ENCODE results near the gene SOX12. TPM values are rescaled to one million over a fixed set of nuclear protein-coding genes. Genes with fewer than 3 reads are reported as not detected.

Gene SOX12
- total and polyA plus RNA-seq, 2 donors (not counting 1 experiment from before 2014, with no cell fraction given): 5.3 to 13.6 TPM

DNA sequence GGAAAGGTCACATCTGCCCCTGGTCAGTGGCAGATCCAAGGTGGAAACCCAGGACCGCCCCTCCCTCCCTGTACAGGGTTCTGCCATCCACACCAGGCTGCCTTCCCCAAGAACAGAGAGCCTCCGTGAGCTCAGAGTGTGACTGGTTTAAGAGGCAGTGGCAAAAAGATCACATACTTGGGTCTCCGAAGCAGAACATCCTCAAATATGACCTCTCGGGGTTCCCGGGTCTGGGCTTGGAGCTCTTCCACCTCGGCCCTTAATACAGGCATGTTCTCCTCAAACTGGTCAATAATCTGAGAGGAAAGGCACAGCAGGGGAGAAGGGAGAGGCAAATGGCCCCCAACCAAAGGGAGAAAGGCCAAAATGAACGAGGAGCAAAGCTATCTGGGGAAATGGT lies 49.6 kb upstream of the SOX12 start:
- Histone ChIP-seq H3K4me3 (ENCODE audit: control extremely low read depth in 1 of 5, extremely low read depth in 1 of 5, insufficient read depth in 1 of 5, low read depth in 2 of 5, low read length in 4 of 5) (no peak overlapping the region), H3K27me3 (replicated peaks in 1 of 4; ENCODE audit: control extremely low read depth in 1 of 4, control insufficient read depth in 3 of 4, insufficient read depth in 4 of 4, low read length in 3 of 4) (no peaks in the 10 kb centered on the region), H3K4me2 (replicated peaks; ENCODE audit: low read depth, low read length, poor library complexity, severe bottlenecking) (no peak overlapping the region), H2AFZ (ENCODE audit: insufficient read depth, low read depth, low read length, poor library complexity, severe bottlenecking) (no peak overlapping the region), H3K9me3 (ENCODE audit: control extremely low read depth in 1 of 3, control insufficient read depth in 2 of 3, insufficient read depth in 1 of 3, low read length in 2 of 3) (no peaks in the 10 kb centered on the region), H3K4me1 (ENCODE audit: control insufficient read depth in 2 of 2, insufficient read depth in 2 of 2, low read length in 2 of 2) (no peaks in the 10 kb centered on the region), H3K27ac (ENCODE audit: low read length in 2 of 2) (no peak overlapping the region), H4K20me1 (ENCODE audit: control insufficient read depth, insufficient read depth, low read length, poor library complexity, severe bottlenecking) (no peaks in the 10 kb centered on the region), H3K9ac (ENCODE audit: low read length) (no peak overlapping the region), H3K36me3 (replicated peaks in 1 of 2; ENCODE audit: control extremely low read depth in 1 of 2, control insufficient read depth in 1 of 2, extremely low read depth in 1 of 2, insufficient read depth in 2 of 2, low read length in 1 of 2) (peaks cover 0 to 13% of the 10 kb centered on the region in 2 experiments), H3K79me2 (ENCODE audit: control insufficient read depth, insufficient read depth, low read length) (no peaks in the 10 kb centered on the region)
- Mint-ChIP-seq H3K4me3 (no peak overlapping the region), H3K27ac (no peak overlapping the region), H3K4me1 (peaks cover 2% of the 10 kb centered on the region), H3K9me3 (ENCODE audit: insufficient read depth) (no peaks in the 10 kb centered on the region), H3K27me3 (no peaks in the 10 kb centered on the region)
- 95% methylated on average over 5 of the region's 7 CpGs for WGBS (ENCODE audit: insufficient coverage)
- no peak for ATAC-seq (ENCODE audit: low read depth)
- no peak for DNase-seq
- ChIA-PET POLR2A (interaction anchor here (0.6 kb wide), 1 partner anchor 174 kb away, joined by 3 read pairs; no protein-coding TSS in a partner anchor), CTCF (no interaction called here)
- TF ChIP-seq EZH2 (IDR thresholded peaks at IDR 0.05; ENCODE audit: borderline replicate concordance, insufficient read depth, low read depth, low read length, poor library complexity, severe bottlenecking) (no peak), CTCF (IDR thresholded peaks at IDR 0.05) (no peak)
- intact Hi-C loops (cut with micrococcal nuclease): no loop called here

- CTCF ChIA-PET: no interaction called here
- H3K27ac Mint-ChIP-seq: no peak overlapping the region
These were observed 48.5 kb upstream of the SOX12 start for GRCh38 chr20:276620-277495.

More at GRCh38 chr20:276620-277495, 48.5 kb upstream of the SOX12 start:
- Mint-ChIP-seq H3K4me1 (peaks cover 4% of the 10 kb centered on the region), H3K4me3 (no peak overlapping the region), H3K9me3 (ENCODE audit: insufficient read depth) (no peaks in the 10 kb centered on the region), H3K27me3 (no peaks in the 10 kb centered on the region)
- POLR2A ChIA-PET: no interaction called here
- ATAC-seq (ENCODE audit: low read depth) (no peak), DNase-seq (no peak)
- TF ChIP-seq CTCF (IDR thresholded peaks at IDR 0.05) (no peak), EZH2 (IDR thresholded peaks at IDR 0.05; ENCODE audit: borderline replicate concordance, insufficient read depth, low read depth, low read length, poor library complexity, severe bottlenecking) (no peak)
- no peak overlapping the region for H3K4me3 ChIP-seq (ENCODE audit: control extremely low read depth in 1 of 5, extremely low read depth in 1 of 5, insufficient read depth in 1 of 5, low read depth in 2 of 5, low read length in 4 of 5)
- H3K9me3 ChIP-seq (ENCODE audit: control extremely low read depth in 1 of 3, control insufficient read depth in 2 of 3, insufficient read depth in 1 of 3, low read length in 2 of 3): no peaks in the 10 kb centered on the region
- no peak overlapping the region for H3K27ac ChIP-seq (ENCODE audit: low read length in 2 of 2)
- H3K27me3 ChIP-seq (replicated peaks in 1 of 4; ENCODE audit: control extremely low read depth in 1 of 4, control insufficient read depth in 3 of 4, insufficient read depth in 4 of 4, low read length in 3 of 4): no peaks in the 10 kb centered on the region
- WGBS (ENCODE audit: insufficient coverage): 93% methylated on average over 9 of the region's 12 CpGs
- H2AFZ ChIP-seq (ENCODE audit: insufficient read depth, low read depth, low read length, poor library complexity, severe bottlenecking): no peak overlapping the region
- no peak overlapping the region for H3K9ac ChIP-seq (ENCODE audit: low read length)
- H3K4me2 ChIP-seq (replicated peaks; ENCODE audit: low read depth, low read length, poor library complexity, severe bottlenecking): no peak overlapping the region
- intact Hi-C loops (cut with micrococcal nuclease): no loop called here
- H3K36me3 ChIP-seq (replicated peaks in 1 of 2; ENCODE audit: control extremely low read depth in 1 of 2, control insufficient read depth in 1 of 2, extremely low read depth in 1 of 2, insufficient read depth in 2 of 2, low read length in 1 of 2): peaks cover 0 to 13% of the 10 kb centered on the region in 2 experiments
- no peaks in the 10 kb centered on the region for H4K20me1 ChIP-seq (ENCODE audit: control insufficient read depth, insufficient read depth, low read length, poor library complexity, severe bottlenecking)
- no peaks in the 10 kb centered on the region for H3K79me2 ChIP-seq (ENCODE audit: control insufficient read depth, insufficient read depth, low read length)
- H3K4me1 ChIP-seq (ENCODE audit: control insufficient read depth in 2 of 2, insufficient read depth in 2 of 2, low read length in 2 of 2): no peaks in the 10 kb centered on the region

Measured in B cell (primary cell).